IMR-90 (cell line): ENCODE results near the gene MTCL1. TPM values are rescaled to one million over a fixed set of nuclear protein-coding genes. Genes with fewer than 3 reads are reported as not detected.

ENCODE experiments used
- ATAC-seq: fragments of 200-7000 bp; cut with Tn5 transposase; 2 replicates; pipeline ENCODE4 v1.9.1; 2020; ENCODE audit warnings: low read depth, mild to moderate bottlenecking, moderate library complexity
- BruUV-seq: library from RNA; stranded (reverse); fragments of 400-500 nt; replicated peaks from 2 replicates; lab custom pipeline; 2021; lab: Mats Ljungman, UMichigan
- CTCF ChIA-PET: fragments of 300-600 bp; formaldehyde crosslinking; extraction: SDS; loops from one replicate; lab custom pipeline; 2021; ENCODE audit warnings: antibody characterized with exemption; lab: Yijun Ruan, JAX
- POLR2A ChIA-PET: fragments of 300-600 bp; sonication (Branson Sonifier 250); formaldehyde crosslinking; loops from one replicate; lab custom pipeline; 2022; ENCODE audit warnings: antibody characterized with exemption; ENCODE audit not compliant: unreplicated experiment; lab: Charles Lee
- DNase-seq: peaks from one replicate; pipeline ENCODE4 v3.0.0; 2013
- H2AFZ ChIP-seq: replicated peaks from 2 replicates; pipeline ENCODE3; 2013; ENCODE audit warnings: low read length, mild to moderate bottlenecking; ENCODE audit not compliant: poor library complexity
- H2AK5ac ChIP-seq: 2 replicates; pipeline ENCODE4 v1.6.1; 2013; ENCODE audit warnings: low read depth, low read length, inconsistent platforms
- H2AK9ac ChIP-seq: replicated peaks from 2 replicates; pipeline ENCODE3; 2013; ENCODE audit warnings: mild to moderate bottlenecking, low read depth, low read length, moderate library complexity; ENCODE audit not compliant: poor library complexity
- H2BK120ac ChIP-seq: 2 replicates; pipeline ENCODE4 v1.6.1; 2013; ENCODE audit warnings: low read depth, low read length, inconsistent platforms
- H2BK15ac ChIP-seq: 3 replicates; pipeline ENCODE4 v1.6.1; 2013; ENCODE audit warnings: low read depth, low read length, inconsistent platforms
- H2BK20ac ChIP-seq: 2 replicates; pipeline ENCODE4 v1.6.1; 2013; ENCODE audit warnings: low read depth, mild to moderate bottlenecking, inconsistent platforms, low read length, moderate library complexity
- H2BK5ac ChIP-seq: 2 replicates; pipeline ENCODE4 v1.6.1; 2013; ENCODE audit warnings: mild to moderate bottlenecking, low read depth, low read length, inconsistent platforms; ENCODE audit not compliant: poor library complexity, severe bottlenecking
- H3K14ac ChIP-seq: replicated peaks from 2 replicates; pipeline ENCODE4 v1.6.1; 2013; ENCODE audit warnings: low read depth, low read length, inconsistent platforms
- H3K18ac ChIP-seq: 2 replicates; pipeline ENCODE4 v1.6.1; 2013; ENCODE audit warnings: low read depth, low read length, control low read depth
- H3K23ac ChIP-seq: 2 replicates; pipeline ENCODE4 v1.6.1; 2013; ENCODE audit warnings: low read depth, low read length, inconsistent platforms
- H3K27ac ChIP-seq: 2 replicates; pipeline ENCODE4 v1.5.1; 2013; ENCODE audit warnings: mild to moderate bottlenecking, control low read depth, low read length; ENCODE audit not compliant: insufficient read depth
- H3K27me3 ChIP-seq: 2 replicates; pipeline ENCODE4 v1.6.1; 2013; ENCODE audit warnings: low read length; ENCODE audit not compliant: control insufficient read depth, insufficient read depth
- H3K36me3 ChIP-seq: 2 replicates; pipeline ENCODE4 v1.6.1; 2013; ENCODE audit warnings: low read length, mixed read lengths; ENCODE audit not compliant: control insufficient read depth, insufficient read depth
- H3K4ac ChIP-seq: 2 replicates; pipeline ENCODE4 v1.6.1; 2013; ENCODE audit warnings: low read depth, low read length, inconsistent platforms
- H3K4me1 ChIP-seq: 2 replicates; pipeline ENCODE4 v1.6.1; 2013; ENCODE audit warnings: low read length, mixed read lengths; ENCODE audit not compliant: control insufficient read depth, insufficient read depth
- H3K4me2 ChIP-seq: 2 replicates; pipeline ENCODE4 v1.6.1; 2013; ENCODE audit warnings: low read depth, mild to moderate bottlenecking, control low read depth, low read length, moderate library complexity
- H3K4me3 ChIP-seq: 2 replicates; pipeline ENCODE4 v1.5.1; 2013; ENCODE audit warnings: low read depth, mild to moderate bottlenecking, control low read depth, low read length, moderate library complexity; ENCODE audit not compliant: insufficient read depth
- H3K56ac ChIP-seq: 2 replicates; pipeline ENCODE4 v1.6.1; 2013; ENCODE audit warnings: low read length, inconsistent platforms; ENCODE audit not compliant: insufficient read depth; ENCODE audit errors: extremely low read depth
- H3K79me1 ChIP-seq, 2 experiments: 2 replicates each; pipeline ENCODE4 v1.6.1; 2013; ENCODE audit warnings: low read length in 2 of 2, inconsistent platforms in 1 of 2, low read depth in 1 of 2
- H3K9ac ChIP-seq: 2 replicates; pipeline ENCODE4 v1.6.1; 2013; ENCODE audit warnings: low read depth, low read length, control low read depth
- H3K9me1 ChIP-seq: 2 replicates; pipeline ENCODE4 v1.6.1; 2013; ENCODE audit warnings: low read length, inconsistent platforms; ENCODE audit not compliant: insufficient read depth
- H3K9me3 ChIP-seq: 2 replicates; pipeline ENCODE4 v1.6.1; 2013; ENCODE audit warnings: low read length; ENCODE audit not compliant: control insufficient read depth, insufficient read depth
- H4K20me1 ChIP-seq: 2 replicates; pipeline ENCODE4 v1.6.1; 2013; ENCODE audit warnings: low read length, inconsistent platforms; ENCODE audit not compliant: insufficient read depth
- H4K5ac ChIP-seq: 2 replicates; pipeline ENCODE4 v1.6.1; 2013; ENCODE audit warnings: mild to moderate bottlenecking, low read depth, low read length, control low read depth
- H4K8ac ChIP-seq, 2 experiments: 2 replicates each; pipeline ENCODE4 v1.6.1; 2013; ENCODE audit warnings: low read depth in 2 of 2, low read length in 2 of 2, control low read depth in 1 of 2, inconsistent platforms in 1 of 2
- H4K91ac ChIP-seq: 2 replicates; pipeline ENCODE4 v1.6.1; 2013; ENCODE audit warnings: low read depth, low read length, inconsistent platforms; ENCODE audit not compliant: insufficient read depth
- BHLHE40 ChIP-seq: fragments of 150-350 bp; IDR thresholded peaks from 2 replicates; pipeline ENCODE4 v1.6.1; 2016; ENCODE audit warnings: mild to moderate bottlenecking, low read depth, low read length
- MAZ ChIP-seq: IDR thresholded peaks from 2 replicates; pipeline ENCODE4 v1.6.1; 2012; ENCODE audit warnings: low read depth, mild to moderate bottlenecking, low read length, improper control_type of control experiment, moderate library complexity, borderline replicate concordance
- NFE2L2 ChIP-seq: fragments of 150-350 bp; IDR thresholded peaks from 2 replicates; pipeline ENCODE4 v1.6.1; 2016; ENCODE audit warnings: low read depth, mild to moderate bottlenecking, low read length
- POLR2A ChIP-seq: IDR thresholded peaks from 2 replicates; pipeline ENCODE4 v1.6.1; 2012; ENCODE audit warnings: mild to moderate bottlenecking, low read depth, low read length
- SMC3 ChIP-seq: fragments of 150-350 bp; IDR thresholded peaks from 2 replicates; pipeline ENCODE4 v1.6.1; 2016; ENCODE audit warnings: low read depth, mild to moderate bottlenecking, antibody characterized with exemption, low read length, moderate library complexity
- WGBS, 2 experiments: methylation state at CpG; one replicate each; pipeline versions ENCODE4 v1.1.5 to v1.1.7; 2013; ENCODE audit warnings: missing lambda C conversion rate in 2 of 2; ENCODE audit not compliant: insufficient read length in 1 of 2; ENCODE audit errors: extremely low coverage in 2 of 2; 5-methylcytosine and 5-hydroxymethylcytosine counted together
- dilution Hi-C: fragments of 300-500 bp; cut with HindIII; formaldehyde crosslinking; loops from one replicate; pipeline ENCODE4 v1.14.3; 2018; ENCODE audit warnings: low sequenced_read_pairs; ENCODE audit not compliant: unreplicated experiment
- in situ Hi-C: fragments of 300-500 bp; cut with MboI; formaldehyde crosslinking; loops from 3 replicates; pipeline ENCODE4 v1.14.3; 2019; ENCODE audit warnings: low sequenced_read_pairs, inconsistent platforms, mixed read lengths
- intact Hi-C: fragments of 100-400 bp; cut with micrococcal nuclease; formaldehyde crosslinking; loops from 2 replicates; pipeline ENCODE4 v1.10.0; 2022
- polyA plus RNA-seq, 3 experiments: library from polyadenylated mRNA; depleted of rRNA; stranded (reverse); fragments of >200 nt; gene quantifications; 2 replicates each; pipeline ENCODE4 v1.2.3, GENCODE V29; 2012; ENCODE audit warnings: low replicate concordance in 1 of 3
- total RNA-seq: library from RNA; depleted of rRNA; stranded (reverse); fragments of >200 nt; gene quantifications from 2 replicates; pipeline ENCODE4 v1.2.3, GENCODE V29; 2012

Gene MTCL1
- total and polyA plus RNA-seq, 2 of the 4 experiments (the other 2 are of a cell fraction), result 29.0 to 45.3 TPM

- no peak for TF ChIP-seq MAZ
Observed at GRCh38 chr18:8722946-8723820, 17.8 kb downstream of the MTCL1 start (continued).

GRCh38 chr18:8724452-8724851, 19.1 kb downstream of the MTCL1 start:
- no peak; the same call in 1 of the 2 replicates for ATAC-seq
- H3K27me3 ChIP-seq, result no peaks in the 10 kb centered on the region
- peaks cover 9% of the 10 kb centered on the region for H3K4me1 ChIP-seq
- BruUV-seq, result no TSS peak
- no peak overlapping the region; the same call in 1 of the 2 replicates for H3K18ac ChIP-seq
- no peak overlapping the region for H3K4me3 ChIP-seq
- no peak overlapping the region for H3K4me2 ChIP-seq
- CTCF ChIA-PET, result no interaction called here
- H3K14ac ChIP-seq, result no peak overlapping the region
- peaks cover 43% of the 10 kb centered on the region for H3K36me3 ChIP-seq
- dilution Hi-C loops (no loop called here), in situ Hi-C loops (no loop called here), intact Hi-C loops (no loop called here)
- no peak overlapping the region for H2BK15ac ChIP-seq
- no peak overlapping the region for H2BK20ac ChIP-seq
- peak overlapping the region in 1 of 2 experiments; percentile 60; a peak in 1 of 4 replicates for H4K8ac ChIP-seq
- H2AFZ ChIP-seq, result no peak overlapping the region
- DNase-seq, result no peak
- H2BK120ac ChIP-seq, result no peak overlapping the region
- no peak overlapping the region for H4K91ac ChIP-seq
- H3K79me1 ChIP-seq, result peaks cover 45 to 75% of the 10 kb centered on the region in 2 experiments
- peak overlapping the region; percentile 34 for H2BK5ac ChIP-seq
- peaks cover 17% of the 10 kb centered on the region for H3K9me1 ChIP-seq
- TF ChIP-seq BHLHE40, result no peak
- TF ChIP-seq NFE2L2, result no peak
- TF ChIP-seq POLR2A, result no peak
- no peak for TF ChIP-seq SMC3
- no peak overlapping the region; the same call in 1 of the 2 replicates for H4K5ac ChIP-seq
- H3K23ac ChIP-seq, result no peak overlapping the region
- POLR2A ChIA-PET, result no interaction called here
- no peak overlapping the region for H3K9ac ChIP-seq
- H3K9me3 ChIP-seq, result no peaks in the 10 kb centered on the region
- no peak overlapping the region for H2AK9ac ChIP-seq
- no peak overlapping the region for H3K4ac ChIP-seq
- WGBS, 2 experiments, result 100% methylated on average over 2 of the region's 6 CpGs; no CpG with 5 or more reads in 1 of the 2 experiments
- no peak overlapping the region for H2AK5ac ChIP-seq
- H3K56ac ChIP-seq, result no peak overlapping the region
- peaks cover 28% of the 10 kb centered on the region; the same call in 1 of the 2 replicates for H4K20me1 ChIP-seq
- peak overlapping the region; percentile 41; the same call in 1 of the 2 replicates for H3K27ac ChIP-seq
